Fibroblast of lung (primary cell): ENCODE measurements around the gene TXNDC12. TPM values are rescaled to one million over a fixed set of nuclear protein-coding genes. Genes with fewer than 3 reads are reported as not detected.
"Not testable (repeated sequence)": the region's sequence is repeated elsewhere in the genome, so short reads cannot be mapped to it uniquely, and the experiment has no call there.

Experiments
- DNase-seq, 2 donors: peaks; one replicate each; pipeline versions ENCODE4 v3.0.0 to v3.0.0-alpha.2; 2010; ENCODE audit warnings: low read depth in 2 of 2
- H2AFZ ChIP-seq: 2 replicates; pipeline ENCODE4 v1.5.1; 2012; ENCODE audit warnings: low read length, control low read depth, inconsistent platforms
- H3K27ac ChIP-seq: 2 replicates; pipeline ENCODE4 v1.5.1; 2011; ENCODE audit warnings: low read length, control low read depth; ENCODE audit not compliant: insufficient read depth
- H3K27me3 ChIP-seq: 2 replicates; pipeline ENCODE4 v1.5.1; 2011; ENCODE audit warnings: mild to moderate bottlenecking, low read length; ENCODE audit not compliant: control insufficient read depth, insufficient read depth
- H3K36me3 ChIP-seq: 2 replicates; pipeline ENCODE4 v1.5.1; 2011; ENCODE audit warnings: low read length; ENCODE audit not compliant: control insufficient read depth, insufficient read depth
- H3K4me1 ChIP-seq: 2 replicates; pipeline ENCODE4 v1.5.1; 2011; ENCODE audit warnings: low read length; ENCODE audit not compliant: control insufficient read depth, insufficient read depth; ENCODE audit errors: extremely low read depth
- H3K4me2 ChIP-seq: 2 replicates; pipeline ENCODE4 v1.5.1; 2011; ENCODE audit warnings: low read length, control low read depth; ENCODE audit not compliant: insufficient read depth; ENCODE audit errors: extremely low read depth
- H3K4me3 ChIP-seq, 4 experiments: fragments of 200-600 bp in 1 of 4; sonication (generic) in 1 of 4; replicated peaks in 1 of 4; 2 replicates each; pipeline ENCODE4 v1.5.1; 2011 to 2016; ENCODE audit warnings: low read length in 4 of 4, low read depth in 3 of 4, mild to moderate bottlenecking in 3 of 4, control low read depth in 2 of 4, inconsistent platforms in 1 of 4, mixed read lengths in 1 of 4; ENCODE audit not compliant: insufficient read depth in 1 of 4; ENCODE audit errors: control extremely low read depth in 1 of 4
- H3K79me2 ChIP-seq: 2 replicates; pipeline ENCODE4 v1.5.1; 2012; ENCODE audit warnings: mild to moderate bottlenecking, low read length, inconsistent platforms; ENCODE audit not compliant: control insufficient read depth, insufficient read depth
- H3K9ac ChIP-seq: 2 replicates; pipeline ENCODE4 v1.5.1; 2011; ENCODE audit warnings: mild to moderate bottlenecking, low read length, control low read depth; ENCODE audit not compliant: insufficient read depth
- H3K9me3 ChIP-seq: 2 replicates; pipeline ENCODE4 v1.5.1; 2012; ENCODE audit warnings: low read depth, low read length; ENCODE audit not compliant: control insufficient read depth, insufficient read depth
- H4K20me1 ChIP-seq: 2 replicates; pipeline ENCODE4 v1.5.1; 2011; ENCODE audit warnings: low read length; ENCODE audit not compliant: control insufficient read depth, insufficient read depth; ENCODE audit errors: extremely low read depth
- EZH2 ChIP-seq: IDR thresholded peaks from 2 replicates; pipeline ENCODE4 v1.5.1; 2012; ENCODE audit warnings: low read length, control low read depth, mild to moderate bottlenecking; ENCODE audit errors: missing control alignments
- polyA plus RNA-seq, 2 donors: library from polyadenylated mRNA; depleted of rRNA in 1 of 2; stranded (reverse) in 1 of 2; unstranded in 1 of 2; fragments of >200 nt; gene quantifications; 2 replicates each; pipeline ENCODE4 v1.2.1, GENCODE V29; 2011 to 2012; ENCODE audit warnings: missing spikeins in 1 of 2
- total RNA-seq: library from RNA; depleted of rRNA; stranded (reverse); fragments of >200 nt; gene quantifications from 2 replicates; pipeline ENCODE4 v1.2.1, GENCODE V29; 2014
- TF ChIP-seq, protein P1 (sequence below), 2 donors: IDR thresholded peaks in 1 of 2; conservative IDR thresholded peaks in 1 of 2; 1 replicate in 1 of 2; 2 replicates in 1 of 2; pipeline ENCODE4 v1.5.1; 2011 to 2012; ENCODE audit warnings: low read length in 2 of 2, control low read depth in 1 of 2, inconsistent platforms in 1 of 2, low read depth in 1 of 2, mild to moderate bottlenecking in 1 of 2

TXNDC12 gene
- total and polyA plus RNA-seq, 2 donors (not counting 1 experiment from before 2014, with no cell fraction given): 32.4 to 34.5 TPM

DNA sequence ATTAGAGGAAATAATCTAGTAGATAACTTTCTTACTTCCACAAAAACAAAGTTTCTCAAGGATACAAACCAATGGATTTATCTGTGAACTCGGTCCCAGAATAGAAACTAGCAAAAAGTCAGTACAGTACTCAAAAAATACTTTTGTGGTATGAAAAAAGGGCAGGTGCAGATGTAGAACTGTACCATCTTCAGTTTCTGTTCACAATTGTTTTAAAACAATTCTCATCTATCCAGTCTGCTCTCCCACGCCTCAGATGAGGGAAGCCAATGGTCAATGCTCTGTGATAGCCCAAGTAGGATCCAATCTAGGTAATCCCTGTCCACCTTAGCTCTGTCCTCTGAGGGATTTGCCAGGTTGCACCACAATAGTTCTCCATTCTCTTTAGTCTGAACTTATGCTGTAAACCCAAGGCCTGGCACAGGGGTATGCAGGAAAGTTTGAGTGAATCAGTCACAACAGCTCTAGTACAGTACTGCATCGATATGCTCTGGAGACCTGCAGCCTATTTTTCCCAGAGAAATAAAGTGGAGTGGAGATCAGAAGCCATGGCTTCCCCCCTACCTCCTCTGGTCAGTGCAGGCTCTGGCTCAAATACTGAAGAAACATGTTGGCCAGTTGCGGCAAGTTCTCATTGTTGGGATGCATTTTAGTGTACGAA lies 22.7 kb downstream of the TXNDC12 start:
- no peaks in the 10 kb centered on the region for H4K20me1 ChIP-seq
- peak overlapping the region; percentile 97 for H3K9ac ChIP-seq
- H3K4me2 ChIP-seq: peak overlapping the region; percentile 93
- no peak overlapping the region for H2AFZ ChIP-seq
- peaks cover 7% of the 10 kb centered on the region for H3K4me1 ChIP-seq
- H3K4me3 ChIP-seq: peak overlapping the region; percentile 59 to 90 (median 82)
- no peak for TF ChIP-seq EZH2
- TF ChIP-seq, protein P1, sequence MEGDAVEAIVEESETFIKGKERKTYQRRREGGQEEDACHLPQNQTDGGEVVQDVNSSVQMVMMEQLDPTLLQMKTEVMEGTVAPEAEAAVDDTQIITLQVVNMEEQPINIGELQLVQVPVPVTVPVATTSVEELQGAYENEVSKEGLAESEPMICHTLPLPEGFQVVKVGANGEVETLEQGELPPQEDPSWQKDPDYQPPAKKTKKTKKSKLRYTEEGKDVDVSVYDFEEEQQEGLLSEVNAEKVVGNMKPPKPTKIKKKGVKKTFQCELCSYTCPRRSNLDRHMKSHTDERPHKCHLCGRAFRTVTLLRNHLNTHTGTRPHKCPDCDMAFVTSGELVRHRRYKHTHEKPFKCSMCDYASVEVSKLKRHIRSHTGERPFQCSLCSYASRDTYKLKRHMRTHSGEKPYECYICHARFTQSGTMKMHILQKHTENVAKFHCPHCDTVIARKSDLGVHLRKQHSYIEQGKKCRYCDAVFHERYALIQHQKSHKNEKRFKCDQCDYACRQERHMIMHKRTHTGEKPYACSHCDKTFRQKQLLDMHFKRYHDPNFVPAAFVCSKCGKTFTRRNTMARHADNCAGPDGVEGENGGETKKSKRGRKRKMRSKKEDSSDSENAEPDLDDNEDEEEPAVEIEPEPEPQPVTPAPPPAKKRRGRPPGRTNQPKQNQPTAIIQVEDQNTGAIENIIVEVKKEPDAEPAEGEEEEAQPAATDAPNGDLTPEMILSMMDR (conservative IDR thresholded peaks at IDR 0.05 in 1 of 2, IDR thresholded peaks at IDR 0.05 in 1 of 2; ENCODE audit: low read depth in 1 of 2, low read length in 2 of 2): no peak
- no peak for DNase-seq
- H3K9me3 ChIP-seq: no peaks in the 10 kb centered on the region
- H3K27ac ChIP-seq: peak overlapping the region; percentile 96
- H3K27me3 ChIP-seq: no peaks in the 10 kb centered on the region
- peaks cover 25% of the 10 kb centered on the region for H3K79me2 ChIP-seq
- no peaks in the 10 kb centered on the region for H3K36me3 ChIP-seq

DNA sequence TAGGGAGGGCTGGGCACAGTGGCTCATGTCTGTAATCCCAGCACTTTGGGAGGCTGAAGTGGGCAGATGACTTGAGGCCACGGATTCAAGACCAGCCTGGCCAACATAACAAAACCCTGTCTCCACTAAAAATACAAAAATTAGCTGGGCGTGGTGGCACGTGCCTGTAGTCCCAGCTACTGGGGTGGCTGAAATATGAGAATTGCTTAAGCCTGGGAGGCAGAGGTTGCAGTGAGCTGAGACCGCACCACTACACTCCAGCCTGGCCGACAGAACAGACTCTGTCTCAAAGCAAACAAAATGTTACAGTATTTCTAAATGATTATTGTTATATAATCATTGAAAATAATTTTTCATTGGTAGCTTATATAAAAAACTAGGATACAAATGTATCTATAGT lies 26.2 kb downstream of the TXNDC12 start:
- DNase-seq, H3K4me3 ChIP-seq, H3K9ac ChIP-seq, H3K27me3 ChIP-seq, H3K27ac ChIP-seq, H3K36me3 ChIP-seq, H3K4me1 ChIP-seq, H2AFZ ChIP-seq, H3K9me3 ChIP-seq, H4K20me1 ChIP-seq, H3K4me2 ChIP-seq: not testable (repeated sequence)
- peaks cover 25% of the 10 kb centered on the region for H3K79me2 ChIP-seq

DNA sequence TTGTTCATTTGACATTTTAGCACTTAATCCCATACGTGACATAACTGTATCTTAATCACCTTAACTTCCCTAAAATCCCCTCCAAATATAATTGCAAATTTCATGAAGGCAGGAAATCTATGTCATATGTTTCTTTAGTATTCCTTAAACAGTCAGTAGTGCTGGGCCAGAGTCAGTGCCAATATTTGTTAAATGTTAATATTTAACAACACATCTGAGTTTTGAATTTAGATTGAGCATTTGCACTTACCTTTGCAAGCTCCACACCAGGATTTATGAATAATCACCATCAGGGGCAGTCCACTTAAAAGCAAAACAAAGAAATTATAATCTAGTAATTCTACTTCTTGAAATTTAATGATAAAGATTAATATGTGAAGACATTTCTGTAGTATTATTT lies 26.7 kb downstream of the TXNDC12 start:
- H3K27ac ChIP-seq: no peak overlapping the region
- no peaks in the 10 kb centered on the region for H3K9me3 ChIP-seq
- H4K20me1 ChIP-seq: no peaks in the 10 kb centered on the region
- no peak overlapping the region for H2AFZ ChIP-seq
- no peak overlapping the region for H3K4me3 ChIP-seq
- H3K36me3 ChIP-seq: peaks cover 5% of the 10 kb centered on the region
- no peaks in the 10 kb centered on the region for H3K27me3 ChIP-seq
- no peak overlapping the region for H3K4me2 ChIP-seq
- no peak for DNase-seq
- no peak for TF ChIP-seq EZH2
- TF ChIP-seq, protein P1 (conservative IDR thresholded peaks at IDR 0.05 in 1 of 2, IDR thresholded peaks at IDR 0.05 in 1 of 2; ENCODE audit: low read depth in 1 of 2, low read length in 2 of 2): no peak
- H3K9ac ChIP-seq: no peak overlapping the region
- H3K79me2 ChIP-seq: peaks cover 24% of the 10 kb centered on the region
- H3K4me1 ChIP-seq: peaks cover 6% of the 10 kb centered on the region
